Dendritic cell treated with granulocyte-macrophage colony-stimulating factor and Interleukin-4, amounts not matched to agents 40 ng/mL and 50 ng/mL, for 4 days (primary cell): ENCODE measurements around the gene SCP2.

Experiments used
- H3K27ac Mint-ChIP-seq: one replicate; pipeline ENCODE4 v1.8.0; 2022; ENCODE audit warnings: mild to moderate bottlenecking, mixed read lengths
- H3K27me3 Mint-ChIP-seq: one replicate; pipeline ENCODE4 v1.8.0; 2022; ENCODE audit warnings: mild to moderate bottlenecking, mixed read lengths
- H3K36me3 Mint-ChIP-seq: one replicate; pipeline ENCODE4 v1.8.0; 2022; ENCODE audit warnings: low read depth, mixed read lengths
- H3K4me1 Mint-ChIP-seq: one replicate; pipeline ENCODE4 v1.8.0; 2022; ENCODE audit warnings: low read depth, mixed read lengths
- H3K4me3 Mint-ChIP-seq: one replicate; pipeline ENCODE4 v1.8.0; 2022; ENCODE audit warnings: mild to moderate bottlenecking, moderate library complexity, mixed read lengths
- H3K9me3 Mint-ChIP-seq: one replicate; pipeline ENCODE4 v1.8.0; 2022; ENCODE audit warnings: mixed read lengths
- intact Hi-C: fragments of 100-400 bp; cut with micrococcal nuclease; formaldehyde crosslinking; loops from one replicate; pipeline ENCODE4 v1.15.0; 2022

Gene SCP2

GRCh38 chr1:53086491-53087070 lies 159.5 kb downstream of the SCP2 start:
- H3K27me3 Mint-ChIP-seq = peaks cover 2% of the 10 kb centered on the region
- no peak overlapping the region for H3K4me3 Mint-ChIP-seq
- H3K9me3 Mint-ChIP-seq = no peaks in the 10 kb centered on the region
- no peaks in the 10 kb centered on the region for H3K36me3 Mint-ChIP-seq
- no peaks in the 10 kb centered on the region for H3K4me1 Mint-ChIP-seq
- H3K27ac Mint-ChIP-seq = no peak overlapping the region
- intact Hi-C loops = no loop called here

- Mint-ChIP-seq H3K27ac (no peak overlapping the region), H3K36me3 (no peaks in the 10 kb centered on the region), H3K27me3 (peaks cover 2% of the 10 kb centered on the region), H3K4me3 (no peak overlapping the region), H3K9me3 (no peaks in the 10 kb centered on the region), H3K4me1 (no peaks in the 10 kb centered on the region)
- intact Hi-C loops = no loop called here
Observed at GRCh38 chr1:53087332-53088285, 160.5 kb downstream of the SCP2 start.

- intact Hi-C loops = no loop called here
- H3K27ac Mint-ChIP-seq = no peak overlapping the region
- H3K36me3 Mint-ChIP-seq = no peaks in the 10 kb centered on the region
- no peaks in the 10 kb centered on the region for H3K27me3 Mint-ChIP-seq
- H3K4me3 Mint-ChIP-seq = no peak overlapping the region
- no peaks in the 10 kb centered on the region for H3K9me3 Mint-ChIP-seq
- H3K4me1 Mint-ChIP-seq = no peaks in the 10 kb centered on the region
Observed at GRCh38 chr1:53088616-53089300, 161.7 kb downstream of the SCP2 start.

GRCh38 chr1:53089478-53090226 lies 162.6 kb downstream of the SCP2 start:
- Mint-ChIP-seq H3K9me3 (no peaks in the 10 kb centered on the region), H3K4me1 (no peaks in the 10 kb centered on the region), H3K4me3 (no peak overlapping the region), H3K27me3 (no peaks in the 10 kb centered on the region), H3K27ac (no peak overlapping the region), H3K36me3 (no peaks in the 10 kb centered on the region)
- intact Hi-C loops = no loop called here

GRCh38 chr1:53090227-53091147 lies 163.4 kb downstream of the SCP2 start:
- no peak overlapping the region for H3K27ac Mint-ChIP-seq
- H3K36me3 Mint-ChIP-seq = no peaks in the 10 kb centered on the region
- H3K4me3 Mint-ChIP-seq = no peak overlapping the region
- H3K9me3 Mint-ChIP-seq = no peaks in the 10 kb centered on the region
- no peaks in the 10 kb centered on the region for H3K27me3 Mint-ChIP-seq
- no peaks in the 10 kb centered on the region for H3K4me1 Mint-ChIP-seq
- intact Hi-C loops = no loop called here

GRCh38 chr1:53091841-53092645 lies 165.0 kb downstream of the SCP2 start:
- H3K36me3 Mint-ChIP-seq = no peaks in the 10 kb centered on the region
- H3K27ac Mint-ChIP-seq = no peak overlapping the region
- no peaks in the 10 kb centered on the region for H3K9me3 Mint-ChIP-seq

GRCh38 chr1:53092659-53093450 lies 165.8 kb downstream of the SCP2 start:
- H3K4me1 Mint-ChIP-seq = no peaks in the 10 kb centered on the region
- H3K9me3 Mint-ChIP-seq = no peaks in the 10 kb centered on the region
- no peak overlapping the region for H3K4me3 Mint-ChIP-seq
- no peaks in the 10 kb centered on the region for H3K36me3 Mint-ChIP-seq
- H3K27ac Mint-ChIP-seq = no peak overlapping the region
- intact Hi-C loops = no loop called here
- no peaks in the 10 kb centered on the region for H3K27me3 Mint-ChIP-seq

More at GRCh38 chr1:53091841-53092645, 165.0 kb downstream of the SCP2 start:
- no peak overlapping the region for H3K4me3 Mint-ChIP-seq
- H3K27me3 Mint-ChIP-seq = no peaks in the 10 kb centered on the region
- H3K4me1 Mint-ChIP-seq = no peaks in the 10 kb centered on the region
- intact Hi-C loops = no loop called here

GRCh38 chr1:53093451-53093754 lies 166.3 kb downstream of the SCP2 start:
- Mint-ChIP-seq H3K4me1 (no peaks in the 10 kb centered on the region), H3K36me3 (no peaks in the 10 kb centered on the region), H3K27me3 (no peaks in the 10 kb centered on the region), H3K27ac (no peak overlapping the region), H3K9me3 (no peaks in the 10 kb centered on the region), H3K4me3 (no peak overlapping the region)
- intact Hi-C loops = no loop called here

GRCh38 chr1:53093778-53094532 lies 166.9 kb downstream of the SCP2 start:
- Mint-ChIP-seq H3K4me3 (no peak overlapping the region), H3K27ac (no peak overlapping the region), H3K4me1 (no peaks in the 10 kb centered on the region), H3K27me3 (no peaks in the 10 kb centered on the region), H3K9me3 (no peaks in the 10 kb centered on the region), H3K36me3 (no peaks in the 10 kb centered on the region)
- intact Hi-C loops = no loop called here

GRCh38 chr1:53094533-53094919 lies 167.4 kb downstream of the SCP2 start:
- H3K4me3 Mint-ChIP-seq = no peak overlapping the region
- H3K9me3 Mint-ChIP-seq = no peaks in the 10 kb centered on the region
- H3K27ac Mint-ChIP-seq = no peak overlapping the region
- H3K27me3 Mint-ChIP-seq = no peaks in the 10 kb centered on the region
- intact Hi-C loops = no loop called here
- H3K36me3 Mint-ChIP-seq = no peaks in the 10 kb centered on the region
- H3K4me1 Mint-ChIP-seq = no peaks in the 10 kb centered on the region
